Upper lobe of left lung (tissue), 6 donors: ENCODE results near the gene TBXT. TPM values are rescaled to one million over a fixed set of nuclear protein-coding genes. Genes with fewer than 3 reads are reported as not detected.

Experiments used
- small RNA-seq, 4 donors: library from RNA; depleted of rRNA; stranded (forward); fragments of <200 nt; gene quantifications; one replicate each; pipeline ENCODE3, GENCODE V24; 2016
- total RNA-seq, 6 donors: library from RNA; depleted of rRNA in 4 of 6; stranded (reverse); fragments of >200 nt in 4 of 6; gene quantifications; one replicate each; pipeline versions ENCODE4 v1.1.0 to v1.2.1, GENCODE V29; 2016 to 2021
- donor health status: DM: no; HTN: no; CAD: no; lungs with moderate emphysema.
- donor health status: DM: no; HTN: yes; CAD: no; lungs with severe emphysema.

Gene TBXT
- total RNA-seq, 6 donors from 2014 or later = 0.13 TPM; not detected in 5

Small RNA genes within 50 kb of the gene (small RNA-seq; reads per million reads assigned to genes)
- 0 reads per million in 4 donors for gene RNU6-153P

Other genes with a start within 250 kb of the TBXT start
- 1 to 10 TPM in 1 of 6 donors, under 1 TPM in 3, not detected in 2; 0.15 to 2.1 (median 0.50) TPM for gene PRR18, start 140.5 kb upstream of the TBXT start, total RNA-seq
- gene SFT2D1, start 174.7 kb upstream of the TBXT start, total RNA-seq = 10 to 100 TPM in 5 of 6 donors, 1 to 10 TPM in 1; 8.4 to 56.5 (median 44.9) TPM
- 10 to 100 TPM; 17.8 to 74.2 (median 50.7) TPM for gene MPC1, start 215.1 kb upstream of the TBXT start, total RNA-seq